ENCODE results near the gene STN1.

STN1 gene

GRCh38 chr10:103918053-103918846 is at the start of gene STN1:
Gene STN1, minus strand, starts transcription at chr10:103918184. Its CDS starts 590 bp downstream, at chr10:103917594.
- no peaks in the 10 kb centered on the region for H3K36me3 ChIP-seq (ENCODE audit: insufficient read depth, low read length)
- no peaks in the 10 kb centered on the region for H3K9me3 ChIP-seq (ENCODE audit: low read depth, low read length)
- TF ChIP-seq FOXP2 (optimal IDR thresholded peaks at IDR 0.05; ENCODE audit: control extremely low read depth, extremely low read length, insufficient read depth) (no peak), POLR2AphosphoS5 (IDR thresholded peaks at IDR 0.05; ENCODE audit: borderline replicate concordance, low read depth, low read length) (peak; percentile 63), EZH2 (IDR thresholded peaks at IDR 0.05) (no peak)
- peak within 1 kb of the TSS; percentile 81 for H3K9ac ChIP-seq (ENCODE audit: insufficient read length)
- peak within 1 kb of the TSS; percentile 62; the same call in 1 of the 2 replicates for H3K27ac ChIP-seq
- peak within 1 kb of the TSS; percentile 85 for H3K4me3 ChIP-seq
- DNase-seq (ENCODE audit: low read depth, low spot score) = no peak

GRCh38 chr10:103967448-103968071 is 49.6 kb upstream of the STN1 start:
- no peak overlapping the region for H3K27ac ChIP-seq
- no peak for TF ChIP-seq FOXP2 (optimal IDR thresholded peaks at IDR 0.05; ENCODE audit: control extremely low read depth, extremely low read length, insufficient read depth)
- TF ChIP-seq POLR2AphosphoS5 (IDR thresholded peaks at IDR 0.05; ENCODE audit: borderline replicate concordance, low read depth, low read length) = no peak
- no peak for TF ChIP-seq EZH2 (IDR thresholded peaks at IDR 0.05)
- peak overlapping the region; percentile 78 for H3K9ac ChIP-seq (ENCODE audit: insufficient read length)
- no peaks in the 10 kb centered on the region for H3K36me3 ChIP-seq (ENCODE audit: insufficient read depth, low read length)
- DNase-seq (ENCODE audit: low read depth, low spot score) = no peak
- peak overlapping the region; percentile 91 for H3K4me3 ChIP-seq
- H3K9me3 ChIP-seq (ENCODE audit: low read depth, low read length) = no peaks in the 10 kb centered on the region

- DNase-seq (ENCODE audit: low read depth, low spot score) = no peak
Measured at GRCh38 chr10:103966671-103967447, 48.9 kb upstream of the STN1 start, which contains the start of gene SLK. Gene SLK, plus strand, starts transcription at chr10:103967140. Its CDS starts 606 bp downstream, at chr10:103967746.

GRCh38 chr10:103960103-103960502 is 42.1 kb upstream of the STN1 start:
- Histone ChIP-seq H3K36me3 (ENCODE audit: insufficient read depth, low read length) (no peaks in the 10 kb centered on the region), H3K9me3 (ENCODE audit: low read depth, low read length) (no peaks in the 10 kb centered on the region), H3K27ac (no peak overlapping the region), H3K9ac (ENCODE audit: insufficient read length) (no peak overlapping the region), H3K4me3 (no peak overlapping the region)
- no peak for DNase-seq (ENCODE audit: low read depth, low spot score)
- TF ChIP-seq POLR2AphosphoS5 (IDR thresholded peaks at IDR 0.05; ENCODE audit: borderline replicate concordance, low read depth, low read length) (no peak), FOXP2 (optimal IDR thresholded peaks at IDR 0.05; ENCODE audit: control extremely low read depth, extremely low read length, insufficient read depth) (no peak), EZH2 (IDR thresholded peaks at IDR 0.05) (no peak)

More at GRCh38 chr10:103966671-103967447, 48.9 kb upstream of the STN1 start, which contains the start of gene SLK:
- peak within 1 kb of the TSS; percentile 91 for H3K4me3 ChIP-seq
- H3K9ac ChIP-seq (ENCODE audit: insufficient read length) = peak within 1 kb of the TSS; percentile 80
- TF ChIP-seq POLR2AphosphoS5 (IDR thresholded peaks at IDR 0.05; ENCODE audit: borderline replicate concordance, low read depth, low read length) (peak; percentile 75), EZH2 (IDR thresholded peaks at IDR 0.05) (no peak), FOXP2 (optimal IDR thresholded peaks at IDR 0.05; ENCODE audit: control extremely low read depth, extremely low read length, insufficient read depth) (no peak)
- no peaks in the 10 kb centered on the region for H3K36me3 ChIP-seq (ENCODE audit: insufficient read depth, low read length)
- H3K9me3 ChIP-seq (ENCODE audit: low read depth, low read length) = no peaks in the 10 kb centered on the region
- H3K27ac ChIP-seq = peak within 1 kb of the TSS; percentile 60; the same call in 1 of the 2 replicates

GRCh38 chr10:103958996-103959395 is 41.0 kb upstream of the STN1 start:
- no peak for DNase-seq (ENCODE audit: low read depth, low spot score)
- TF ChIP-seq FOXP2 (optimal IDR thresholded peaks at IDR 0.05; ENCODE audit: control extremely low read depth, extremely low read length, insufficient read depth) = no peak
- H3K27ac ChIP-seq = no peak overlapping the region
- no peak overlapping the region for H3K9ac ChIP-seq (ENCODE audit: insufficient read length)
- H3K4me3 ChIP-seq = no peak overlapping the region
- H3K9me3 ChIP-seq (ENCODE audit: low read depth, low read length) = no peaks in the 10 kb centered on the region
- H3K36me3 ChIP-seq (ENCODE audit: insufficient read depth, low read length) = no peaks in the 10 kb centered on the region

GRCh38 chr10:103954543-103954942 is 36.6 kb upstream of the STN1 start:
- Histone ChIP-seq H3K4me3 (no peak overlapping the region), H3K9ac (ENCODE audit: insufficient read length) (no peak overlapping the region), H3K9me3 (ENCODE audit: low read depth, low read length) (no peaks in the 10 kb centered on the region), H3K27ac (no peak overlapping the region), H3K36me3 (ENCODE audit: insufficient read depth, low read length) (no peaks in the 10 kb centered on the region)
- DNase-seq (ENCODE audit: low read depth, low spot score) = no peak
- TF ChIP-seq FOXP2 (optimal IDR thresholded peaks at IDR 0.05; ENCODE audit: control extremely low read depth, extremely low read length, insufficient read depth) = no peak
- no peak for TF ChIP-seq EZH2 (IDR thresholded peaks at IDR 0.05)
- TF ChIP-seq POLR2AphosphoS5 (IDR thresholded peaks at IDR 0.05; ENCODE audit: borderline replicate concordance, low read depth, low read length) = no peak

- H3K9me3 ChIP-seq (ENCODE audit: low read depth, low read length) = no peaks in the 10 kb centered on the region
- H3K36me3 ChIP-seq (ENCODE audit: insufficient read depth, low read length) = no peaks in the 10 kb centered on the region
- no peak overlapping the region for H3K9ac ChIP-seq (ENCODE audit: insufficient read length)
- H3K27ac ChIP-seq = no peak overlapping the region
- no peak for TF ChIP-seq FOXP2 (optimal IDR thresholded peaks at IDR 0.05; ENCODE audit: control extremely low read depth, extremely low read length, insufficient read depth)
- TF ChIP-seq POLR2AphosphoS5 (IDR thresholded peaks at IDR 0.05; ENCODE audit: borderline replicate concordance, low read depth, low read length) = no peak
- TF ChIP-seq EZH2 (IDR thresholded peaks at IDR 0.05) = no peak
- no peak for DNase-seq (ENCODE audit: low read depth, low spot score)
- H3K4me3 ChIP-seq = no peak overlapping the region
Measured at GRCh38 chr10:103951942-103952341, 34.0 kb upstream of the STN1 start.

GRCh38 chr10:103951183-103951582 is 33.2 kb upstream of the STN1 start:
- H3K27ac ChIP-seq = no peak overlapping the region
- no peak overlapping the region for H3K4me3 ChIP-seq
- H3K9ac ChIP-seq (ENCODE audit: insufficient read length) = no peak overlapping the region
- no peak for TF ChIP-seq FOXP2 (optimal IDR thresholded peaks at IDR 0.05; ENCODE audit: control extremely low read depth, extremely low read length, insufficient read depth)
- TF ChIP-seq EZH2 (IDR thresholded peaks at IDR 0.05) = no peak
- no peak for TF ChIP-seq POLR2AphosphoS5 (IDR thresholded peaks at IDR 0.05; ENCODE audit: borderline replicate concordance, low read depth, low read length)
- H3K36me3 ChIP-seq (ENCODE audit: insufficient read depth, low read length) = no peaks in the 10 kb centered on the region
- no peaks in the 10 kb centered on the region for H3K9me3 ChIP-seq (ENCODE audit: low read depth, low read length)
- DNase-seq (ENCODE audit: low read depth, low spot score) = no peak
